ENCODE results near the gene B3GNT8. TPM values are rescaled to one million over a fixed set of nuclear protein-coding genes. Genes with fewer than 3 reads are reported as not detected.

Gene B3GNT8
- 3.6 and 5.0 TPM in 2 replicates for total RNA-seq

DNA sequence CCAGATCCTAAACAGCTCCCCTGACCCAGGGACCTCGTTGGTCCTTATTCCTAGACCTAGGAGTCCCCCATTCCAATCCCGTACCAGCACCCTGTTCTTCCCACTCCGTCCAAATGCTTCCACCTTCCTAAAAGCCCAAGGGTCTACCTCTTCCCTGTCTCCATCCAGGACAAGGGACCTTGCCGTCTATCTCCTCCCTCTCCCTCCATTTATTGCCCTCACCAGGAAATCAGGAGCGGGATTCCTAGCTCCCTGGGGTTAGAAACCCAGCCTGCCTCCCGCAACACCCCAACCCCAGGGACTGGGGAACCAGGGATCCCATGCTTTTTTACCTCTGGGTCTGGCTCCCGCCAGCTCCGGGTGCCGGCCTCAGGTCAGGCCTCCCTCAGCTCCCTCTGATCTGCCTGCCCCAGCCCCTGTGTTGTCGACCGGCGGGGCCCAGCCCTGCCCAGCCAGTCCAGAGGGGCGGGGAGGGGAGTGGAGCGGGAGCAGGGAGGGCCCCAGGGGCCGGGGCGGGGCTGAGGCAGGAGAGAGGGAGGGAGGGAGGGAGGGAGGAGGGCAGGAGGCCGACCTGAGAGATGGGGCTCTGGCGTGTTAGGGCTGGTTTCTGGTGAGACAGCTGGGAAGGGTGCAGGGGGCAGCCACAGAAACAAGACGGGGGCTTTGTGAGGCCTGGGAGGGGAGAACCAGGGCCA lies at the start of gene B3GNT8:
TSS of gene B3GNT8 (minus strand) at position 423 of the 695 bp plus-strand sequence. CDS start 596 bp downstream, outside the sequence.

DNA sequence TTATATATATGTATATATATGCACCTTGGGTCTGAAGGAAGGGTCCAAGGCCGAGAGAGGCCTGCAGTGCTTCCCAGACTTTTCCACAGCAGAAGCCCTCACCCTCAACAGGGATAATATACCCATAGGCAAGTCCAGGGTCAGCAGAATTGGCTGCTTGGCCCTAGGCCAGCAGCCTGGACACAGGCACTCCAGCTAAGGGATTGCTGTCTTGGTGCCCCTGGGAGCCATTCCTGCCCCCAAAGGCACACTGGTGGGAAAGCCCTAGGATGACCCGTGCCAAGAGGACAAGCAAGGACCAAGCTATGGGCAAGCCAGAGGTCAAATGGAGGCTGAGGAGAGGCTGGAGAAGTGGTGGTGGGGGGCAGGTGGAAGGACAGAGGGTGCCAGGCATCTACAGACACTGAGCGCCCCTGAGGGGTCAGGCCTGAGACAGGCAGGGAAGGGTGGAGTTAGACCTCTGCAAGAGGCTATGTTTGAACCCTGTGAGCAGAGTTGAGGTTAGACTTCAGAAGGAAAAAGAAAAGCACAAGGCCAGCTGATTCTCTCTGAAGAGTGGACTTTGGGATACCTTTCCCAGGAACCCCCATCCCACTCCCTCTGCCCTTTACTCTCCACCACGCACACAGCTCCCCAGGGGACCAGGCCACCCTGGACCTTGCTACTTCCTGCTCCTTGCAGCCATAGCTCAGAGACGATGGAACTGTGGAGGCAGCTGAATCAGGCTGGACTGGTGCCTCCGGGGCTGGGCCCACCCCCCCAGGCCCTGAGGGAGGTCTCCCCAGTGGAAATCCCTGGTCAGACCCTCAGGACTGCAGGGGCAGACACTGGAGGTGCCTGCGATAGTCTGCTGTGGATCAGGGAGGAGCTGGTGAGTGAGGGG lies 15.5 kb upstream of the B3GNT8 start, which contains the start of gene ERICH4:
TSS of gene ERICH4 (plus strand) at position 684 of the 883 bp plus-strand sequence. CDS start at position 698, 14 bp downstream.

GRCh38 chr19:41439441-41440222 lies 12.5 kb upstream of the B3GNT8 start, which contains the start of gene DMAC2:
Gene DMAC2, minus strand, starts transcription at chr19:41439912. Its CDS starts 13 bp downstream, at chr19:41439899.

DNA sequence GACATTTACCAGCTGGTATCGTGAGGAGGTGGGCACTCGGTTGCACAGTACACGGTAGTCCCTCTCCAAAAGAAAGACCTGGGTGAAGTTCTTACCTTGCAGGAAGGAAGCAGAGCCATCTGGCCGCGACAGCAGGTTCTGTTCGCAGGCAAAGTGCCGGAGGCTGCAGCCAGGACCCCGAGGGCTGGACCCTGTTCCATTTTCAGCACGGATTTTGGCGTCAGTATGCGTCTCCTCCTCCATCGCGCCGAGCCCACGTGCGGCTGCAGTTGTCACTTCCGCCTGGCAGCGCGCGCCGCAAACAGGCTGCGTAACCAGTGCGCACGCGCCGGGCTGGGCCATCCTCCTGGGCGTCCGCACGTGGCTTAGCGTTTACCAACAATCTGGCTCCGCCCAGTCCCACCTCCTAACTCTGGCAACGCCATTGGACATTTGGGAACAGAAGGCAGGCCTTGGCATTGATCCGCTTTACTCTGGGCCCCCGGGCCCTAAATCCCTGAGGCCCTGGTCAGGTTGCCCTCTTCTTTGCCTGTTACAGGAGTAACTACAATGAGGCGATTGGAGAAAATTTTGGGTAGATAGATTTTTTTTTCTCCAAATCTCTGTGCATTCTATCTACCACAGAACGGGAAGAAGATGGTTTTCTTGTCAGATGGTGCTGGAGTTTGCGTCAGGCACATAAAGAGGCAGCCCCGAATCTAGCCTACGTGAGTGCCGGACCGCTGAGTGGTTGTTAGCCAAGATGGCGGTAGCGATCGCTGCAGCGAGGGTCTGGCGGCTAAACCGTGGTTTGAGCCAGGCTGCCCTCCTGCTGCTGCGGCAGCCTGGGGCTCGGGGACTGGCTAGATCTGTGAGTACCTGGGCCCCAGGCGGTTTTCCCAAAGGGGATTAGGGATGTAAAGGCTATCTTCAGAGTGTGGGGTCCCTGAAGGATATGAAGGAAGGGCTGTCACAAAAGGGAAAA lies 29.8 kb downstream of the B3GNT8 start, which contains the start of the genes BCKDHA and EXOSC5:
TSS of gene BCKDHA (plus strand) at position 733 of the 964 bp plus-strand sequence. CDS start at position 743, 10 bp downstream.
TSS of gene EXOSC5 (minus strand) at position 274 of the 964 bp plus-strand sequence. CDS start at position 243, 31 bp downstream.

DNA sequence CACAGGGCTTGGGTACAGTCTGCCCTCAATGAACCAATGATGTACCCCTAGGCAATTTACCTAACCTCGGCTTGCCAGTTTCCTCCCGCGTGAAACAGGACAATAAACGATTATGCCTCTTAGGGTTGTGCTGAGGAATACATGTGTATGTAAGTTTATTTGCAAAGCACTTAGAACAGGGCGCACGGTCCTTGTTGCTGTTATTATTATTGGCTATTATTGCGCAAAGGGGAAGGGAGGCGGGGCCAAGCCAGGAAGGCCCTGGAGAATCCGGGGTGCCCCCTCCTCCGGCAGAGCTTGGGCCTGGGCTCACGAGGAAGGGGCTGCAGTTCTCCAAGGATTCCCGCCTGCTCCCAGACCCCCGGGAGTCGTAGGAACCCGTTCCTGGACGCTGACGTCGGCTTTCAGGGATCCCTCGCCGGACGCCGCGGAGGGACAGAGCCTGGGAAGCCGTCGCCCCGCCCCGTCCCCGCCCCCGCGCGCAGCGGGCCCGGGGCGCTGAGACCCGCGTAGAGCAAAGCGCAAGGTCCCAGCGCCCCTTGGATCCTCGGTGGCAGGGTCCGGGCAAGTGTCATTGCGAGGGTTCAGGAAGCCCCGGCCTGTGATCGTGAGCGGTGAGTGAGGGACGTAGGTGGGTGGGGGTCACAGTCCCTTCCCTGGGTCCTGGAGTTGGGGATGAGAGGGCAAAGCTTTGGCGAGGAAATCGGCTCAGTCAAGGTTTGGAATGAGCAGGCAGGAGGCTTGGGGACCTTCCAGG lies 50.8 kb downstream of the B3GNT8 start, which contains the start of gene TMEM91:
TSS of gene TMEM91 (plus strand) at position 293 of the 757 bp plus-strand sequence. CDS start 1,777 bp downstream, outside the sequence.

Small RNA genes lying within 50 kb of the gene (small RNA-seq; reads per million reads assigned to genes)
- gene RF00017, result not detected

Other genes with a start within 250 kb of the B3GNT8 start
- gene CYP2S1, start 234.2 kb downstream of the B3GNT8 start, total RNA-seq, result 0.22 and 0.93 TPM in 2 replicates
- 228 and 242 TPM in 2 replicates for gene AXL, start 208.2 kb downstream of the B3GNT8 start, total RNA-seq
- 174 and 211 TPM in 2 replicates for gene HNRNPUL1, start 163.0 kb downstream of the B3GNT8 start, total RNA-seq
- gene CCDC97, start 117.2 kb downstream of the B3GNT8 start, total RNA-seq, result 8.0 and 11.1 TPM in 2 replicates
- 44.5 and 45.9 TPM in 2 replicates for gene TGFB1, start 73.5 kb downstream of the B3GNT8 start, total RNA-seq
- gene B9D2, start 63.2 kb downstream of the B3GNT8 start, total RNA-seq, result 4.1 and 4.4 TPM in 2 replicates
- 4.5 and 6.1 TPM in 2 replicates for gene TMEM91, start 50.8 kb downstream of the B3GNT8 start, total RNA-seq
- 16.0 and 18.6 TPM in 2 replicates for gene EXOSC5, start 30.0 kb downstream of the B3GNT8 start, total RNA-seq
- gene BCKDHA, start 29.6 kb downstream of the B3GNT8 start, total RNA-seq, result 28.2 and 36.3 TPM in 2 replicates
- 48.8 and 59.0 TPM in 2 replicates for gene DMAC2, start 12.5 kb upstream of the B3GNT8 start, total RNA-seq
- gene ERICH4, start 15.8 kb upstream of the B3GNT8 start, total RNA-seq, result not detected in 2 replicates
- 0.27 and 0.93 TPM in 2 replicates for gene CEACAM21, start 148.8 kb upstream of the B3GNT8 start, total RNA-seq
- gene CEACAM4, start 199.7 kb upstream of the B3GNT8 start, total RNA-seq, result not detected in 2 replicates